Activated CD8-positive, alpha-beta T cell treated with anti-CD3 and anti-CD28 coated beads for 36 hours (primary cell): ENCODE data around the gene TRIM24. TPM values are rescaled to one million over a fixed set of nuclear protein-coding genes. Genes with fewer than 3 reads are reported as not detected.

Source experiments
- ATAC-seq: fragments of 200-7000 bp; cut with Tn5 transposase; one replicate; pipeline ENCODE4 v1.10.0; 2021; ENCODE audit warnings: mild to moderate bottlenecking, moderate library complexity
- CTCF ChIA-PET: fragments of 350-600 bp; sonication (Branson Sonifier 250); formaldehyde crosslinking; loops from one replicate; lab custom pipeline; 2021; ENCODE audit warnings: antibody characterized with exemption; lab: Charles Lee
- POLR2A ChIA-PET: fragments of 350-600 bp; sonication (Branson Sonifier 250); formaldehyde crosslinking; loops from one replicate; lab custom pipeline; 2021; ENCODE audit warnings: antibody characterized with exemption; lab: Charles Lee
- DNase-seq: peaks from one replicate; pipeline ENCODE4 v3.0.0-alpha.2; 2020
- H3K27ac Mint-ChIP-seq: one replicate; pipeline ENCODE4 v1.8.0; 2021; ENCODE audit warnings: mild to moderate bottlenecking, mixed read lengths
- H3K27me3 Mint-ChIP-seq: one replicate; pipeline ENCODE4 v1.8.0; 2021; ENCODE audit warnings: mixed read lengths
- H3K36me3 Mint-ChIP-seq: one replicate; pipeline ENCODE4 v1.8.0; 2021; ENCODE audit warnings: low read depth, mixed read lengths
- H3K4me1 Mint-ChIP-seq: one replicate; pipeline ENCODE4 v1.8.0; 2021; ENCODE audit warnings: low read depth, mixed read lengths
- H3K4me3 Mint-ChIP-seq: one replicate; pipeline ENCODE4 v1.8.0; 2021; ENCODE audit warnings: mild to moderate bottlenecking, moderate library complexity, mixed read lengths
- H3K9me3 Mint-ChIP-seq: one replicate; pipeline ENCODE4 v1.8.0; 2021; ENCODE audit warnings: mixed read lengths
- intact Hi-C: fragments of 100-400 bp; cut with micrococcal nuclease; formaldehyde crosslinking; loops from one replicate; pipeline ENCODE4 v1.10.0; 2022
- total RNA-seq, 2 experiments: library from RNA; stranded (reverse); gene quantifications; one replicate each; pipeline ENCODE4 v1.2.3, GENCODE V29; 2021
- TF ChIP-seq, protein P1 (sequence below): fragments of 200-600 bp; IDR thresholded peaks from one replicate; pipeline ENCODE4 v1.8.0; 2022; ENCODE audit warnings: antibody characterized with exemption, mild to moderate bottlenecking

Gene TRIM24
- total RNA-seq, 2 experiments from 2014 or later = 13.9 to 16.7 TPM

DNA sequence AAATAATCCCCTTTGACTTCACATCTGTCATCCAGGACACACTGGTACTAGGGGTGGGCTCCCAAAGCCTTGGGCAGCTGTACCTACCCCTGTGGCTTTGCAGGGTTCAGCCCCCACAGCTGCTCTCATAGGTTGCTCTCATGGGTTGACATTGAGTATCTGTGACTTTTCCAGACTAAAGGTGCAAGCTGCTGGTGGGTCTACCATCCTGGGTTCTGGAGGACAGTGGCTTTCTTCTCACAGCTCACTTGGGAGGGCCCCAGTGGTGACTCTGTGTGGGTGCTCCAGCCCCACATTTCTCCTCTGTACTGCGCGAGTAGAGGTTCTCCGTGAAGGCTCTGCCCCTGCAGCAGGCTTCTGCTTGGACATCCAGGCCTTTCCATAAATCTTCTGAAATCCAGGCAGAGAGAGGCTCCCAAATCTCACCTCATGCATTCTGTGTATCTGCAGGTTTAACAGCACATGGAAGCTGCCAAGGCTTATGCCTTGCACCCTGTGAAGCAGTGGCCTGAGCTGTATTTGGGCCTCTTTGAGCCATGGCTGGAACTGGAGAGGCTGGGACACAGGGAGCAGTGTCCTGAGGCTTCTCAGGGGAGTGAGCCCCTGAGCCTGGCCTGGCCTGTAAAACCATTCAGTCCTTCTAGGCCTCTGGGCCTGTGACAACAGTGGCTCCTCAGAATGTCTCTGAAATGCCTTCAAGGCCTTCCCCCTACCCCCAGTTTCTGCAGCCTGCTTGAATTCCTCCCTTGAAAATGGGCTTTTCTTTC, 52.2 kb downstream of the TRIM24 start:
- POLR2A ChIA-PET = no interaction called here
- Mint-ChIP-seq H3K27ac (no peak overlapping the region), H3K4me1 (peaks cover 9% of the 10 kb centered on the region), H3K27me3 (no peaks in the 10 kb centered on the region), H3K9me3 (peaks cover 5% of the 10 kb centered on the region), H3K36me3 (peaks cover 69% of the 10 kb centered on the region), H3K4me3 (no peak overlapping the region)
- CTCF ChIA-PET = no interaction called here
- intact Hi-C loops = no loop called here
- TF ChIP-seq, protein P1, sequence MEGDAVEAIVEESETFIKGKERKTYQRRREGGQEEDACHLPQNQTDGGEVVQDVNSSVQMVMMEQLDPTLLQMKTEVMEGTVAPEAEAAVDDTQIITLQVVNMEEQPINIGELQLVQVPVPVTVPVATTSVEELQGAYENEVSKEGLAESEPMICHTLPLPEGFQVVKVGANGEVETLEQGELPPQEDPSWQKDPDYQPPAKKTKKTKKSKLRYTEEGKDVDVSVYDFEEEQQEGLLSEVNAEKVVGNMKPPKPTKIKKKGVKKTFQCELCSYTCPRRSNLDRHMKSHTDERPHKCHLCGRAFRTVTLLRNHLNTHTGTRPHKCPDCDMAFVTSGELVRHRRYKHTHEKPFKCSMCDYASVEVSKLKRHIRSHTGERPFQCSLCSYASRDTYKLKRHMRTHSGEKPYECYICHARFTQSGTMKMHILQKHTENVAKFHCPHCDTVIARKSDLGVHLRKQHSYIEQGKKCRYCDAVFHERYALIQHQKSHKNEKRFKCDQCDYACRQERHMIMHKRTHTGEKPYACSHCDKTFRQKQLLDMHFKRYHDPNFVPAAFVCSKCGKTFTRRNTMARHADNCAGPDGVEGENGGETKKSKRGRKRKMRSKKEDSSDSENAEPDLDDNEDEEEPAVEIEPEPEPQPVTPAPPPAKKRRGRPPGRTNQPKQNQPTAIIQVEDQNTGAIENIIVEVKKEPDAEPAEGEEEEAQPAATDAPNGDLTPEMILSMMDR = no peak
- DNase-seq (no peak), ATAC-seq (no peak)

GRCh38 chr7:138512885-138513284, 52.8 kb downstream of the TRIM24 start:
- Mint-ChIP-seq H3K4me3 (no peak overlapping the region), H3K36me3 (peaks cover 70% of the 10 kb centered on the region), H3K27me3 (no peaks in the 10 kb centered on the region), H3K9me3 (peaks cover 5% of the 10 kb centered on the region), H3K4me1 (peaks cover 9% of the 10 kb centered on the region), H3K27ac (no peak overlapping the region)
- ChIA-PET CTCF (no interaction called here), POLR2A (no interaction called here)
- TF ChIP-seq, protein P1 = no peak
- intact Hi-C loops = no loop called here
- DNase-seq (no peak), ATAC-seq (no peak)

GRCh38 chr7:138513344-138513871, 53.3 kb downstream of the TRIM24 start:
- CTCF ChIA-PET = no interaction called here
- Mint-ChIP-seq H3K27ac (no peak overlapping the region), H3K36me3 (peaks cover 65% of the 10 kb centered on the region), H3K4me3 (no peak overlapping the region), H3K27me3 (no peaks in the 10 kb centered on the region), H3K9me3 (peaks cover 5% of the 10 kb centered on the region), H3K4me1 (peaks cover 5% of the 10 kb centered on the region)
- TF ChIP-seq, protein P1 = no peak
- POLR2A ChIA-PET = interaction anchor here (0.8 kb wide), 1 partner anchor 8 kb away, joined by 3 read pairs; no protein-coding TSS in a partner anchor
- DNase-seq = no peak
- no peak for ATAC-seq
- intact Hi-C loops = no loop called here

- Mint-ChIP-seq H3K27me3 (no peaks in the 10 kb centered on the region), H3K9me3 (peaks cover 5% of the 10 kb centered on the region), H3K36me3 (peaks cover 67% of the 10 kb centered on the region), H3K4me1 (peaks cover 3% of the 10 kb centered on the region), H3K4me3 (no peak overlapping the region), H3K27ac (no peak overlapping the region)
- intact Hi-C loops = no loop called here
- TF ChIP-seq, protein P1 = no peak
- CTCF ChIA-PET = no interaction called here
- POLR2A ChIA-PET = interaction anchor here (0.8 kb wide), 1 partner anchor 9 kb away, joined by 3 read pairs; no protein-coding TSS in a partner anchor
- ATAC-seq (no peak), DNase-seq (no peak)
These were observed 54.0 kb downstream of the TRIM24 start for GRCh38 chr7:138514044-138514443.

DNA sequence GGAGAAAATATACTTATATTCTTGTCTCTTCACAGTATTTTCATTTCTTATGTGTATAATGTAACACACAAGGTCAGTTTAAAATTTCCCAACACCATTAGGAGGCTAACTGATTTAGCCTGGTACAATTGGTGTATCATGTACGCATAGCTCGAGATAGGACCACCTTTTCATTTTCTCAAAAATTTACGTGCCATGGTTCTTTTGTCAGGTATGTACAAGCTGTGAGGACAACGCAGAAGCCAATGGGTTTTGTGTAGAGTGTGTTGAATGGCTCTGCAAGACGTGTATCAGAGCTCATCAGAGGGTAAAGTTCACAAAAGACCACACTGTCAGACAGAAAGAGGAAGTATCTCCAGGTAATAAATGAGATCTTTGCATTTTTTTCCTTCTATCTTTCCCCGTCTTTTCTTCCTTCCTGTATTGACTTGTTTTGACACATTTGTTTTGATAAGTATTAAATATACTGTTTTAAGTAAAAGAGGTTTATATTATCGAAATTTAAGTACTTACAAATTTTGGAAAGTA, 55.0 kb downstream of the TRIM24 start:
- DNase-seq (no peak), ATAC-seq (no peak)
- peaks cover 3% of the 10 kb centered on the region for H3K4me1 Mint-ChIP-seq
- H3K27ac Mint-ChIP-seq = no peak overlapping the region
- TF ChIP-seq, protein P1 = no peak
- ChIA-PET POLR2A (no interaction called here), CTCF (no interaction called here)
- no peak overlapping the region for H3K4me3 Mint-ChIP-seq
- H3K36me3 Mint-ChIP-seq = peaks cover 72% of the 10 kb centered on the region
- no peaks in the 10 kb centered on the region for H3K27me3 Mint-ChIP-seq
- intact Hi-C loops = no loop called here
- peaks cover 5% of the 10 kb centered on the region for H3K9me3 Mint-ChIP-seq
